NCI-H2029 treated with DMSO at 0.1 percent for 48 hours (cell line): Measurements from ENCODE around the gene UBTD1.
A peak's percentile ranks its signal among the peaks of the same experiment; 100 is the strongest.
"Not testable (repeated sequence)": the region's sequence is repeated elsewhere in the genome, so short reads cannot be mapped to it uniquely, and the experiment has no call there.

Experiments used
- DNase-seq: peaks from one replicate; lab custom pipeline; 2025; lab: John Stamatoyannopoulos, UW

UBTD1 gene

DNA sequence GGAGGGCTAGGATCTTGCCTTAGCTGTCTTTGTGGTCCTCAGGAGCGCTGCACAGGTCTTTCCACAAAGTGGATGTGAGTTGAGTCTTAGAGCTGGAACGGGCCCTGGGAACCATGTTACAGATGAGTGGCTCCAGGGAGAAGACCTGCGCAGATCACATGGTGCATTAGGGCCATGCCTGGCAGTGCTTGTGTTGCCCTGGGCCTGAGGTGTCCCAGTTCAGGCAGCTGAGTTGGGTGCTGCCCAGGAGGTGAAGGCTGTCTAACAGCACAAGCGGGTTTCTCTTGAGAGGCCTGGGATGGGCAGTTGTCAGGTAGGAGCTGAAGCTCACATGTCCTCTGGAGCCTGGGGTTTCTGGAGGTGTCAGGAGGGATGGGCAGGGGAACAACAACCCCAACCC, 40.1 kb downstream of the UBTD1 start:
- DNase-seq, result no peak

DNA sequence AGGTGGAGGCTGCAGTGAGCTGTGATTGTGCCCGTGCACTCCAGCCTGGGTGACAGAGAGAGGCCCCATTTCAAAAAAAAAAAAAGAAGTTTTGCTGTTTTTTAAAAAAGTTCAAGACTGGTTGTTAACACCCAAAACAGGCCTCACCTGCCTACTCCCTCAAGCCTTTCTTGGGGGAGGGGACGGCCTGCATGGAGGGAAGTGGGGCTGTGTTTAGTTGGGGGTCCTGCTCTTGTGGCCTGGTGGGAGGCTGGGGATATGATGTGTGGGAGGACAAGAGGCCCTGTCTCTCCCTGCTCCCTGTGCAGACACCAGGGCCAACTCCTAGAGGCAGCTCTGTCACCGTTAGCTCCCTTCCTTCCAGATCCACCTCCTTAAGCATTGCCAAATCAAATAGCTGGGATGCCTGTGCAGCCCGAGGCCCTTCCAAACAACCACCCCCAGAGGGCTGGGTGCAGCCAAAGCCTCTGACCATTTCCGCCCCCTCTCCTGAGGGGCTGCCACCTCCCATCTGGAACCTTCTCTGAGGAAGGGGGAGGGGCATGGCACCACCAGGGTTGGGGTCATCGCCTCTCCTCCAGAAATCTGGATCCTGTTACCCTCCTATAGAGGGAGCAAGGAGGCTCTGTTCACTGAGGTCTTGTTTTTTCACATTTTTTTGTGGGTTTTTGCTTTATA, 40.9 kb downstream of the UBTD1 start:
- DNase-seq, result no peak

DNA sequence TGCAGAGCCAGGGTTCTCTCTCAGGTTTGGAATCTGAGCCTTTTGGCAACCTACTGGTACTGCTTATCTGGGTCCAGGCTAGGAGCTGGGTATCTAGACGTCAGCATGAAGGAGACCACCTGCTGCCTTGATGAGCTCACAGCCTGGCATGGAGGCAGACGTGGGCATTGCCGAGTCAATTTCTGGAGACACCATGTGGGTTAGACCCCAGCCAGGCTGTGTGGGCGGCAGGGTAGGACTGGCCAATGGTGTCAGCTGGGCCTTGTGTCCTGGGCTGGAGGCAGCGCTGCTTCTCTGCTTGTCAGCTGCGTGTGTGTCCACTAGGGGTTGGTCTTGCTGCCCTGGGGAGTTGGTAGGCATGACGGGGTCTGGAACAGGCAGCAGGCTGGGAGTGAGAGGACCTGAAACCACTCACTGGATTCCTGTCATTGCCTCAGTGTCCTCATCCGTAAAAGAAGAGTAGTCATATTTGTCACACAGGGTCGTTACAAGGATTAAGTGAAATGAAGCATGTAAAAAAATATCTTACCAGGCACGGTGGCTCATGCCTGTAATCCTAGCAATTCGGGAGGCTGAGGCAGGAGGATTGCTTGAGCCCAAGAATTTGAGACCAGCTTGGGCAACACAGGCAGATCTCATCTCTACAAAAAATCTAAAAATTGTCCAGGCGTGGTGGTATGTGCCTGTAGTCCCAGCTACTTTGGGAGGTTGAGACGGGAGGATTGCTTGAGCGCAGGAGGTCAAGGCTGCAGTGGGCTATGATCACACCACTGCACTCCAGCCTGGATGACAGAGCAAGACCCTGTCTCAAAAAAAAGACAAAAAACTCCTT, 42.2 kb downstream of the UBTD1 start:
- DNase-seq, result no peak

DNA sequence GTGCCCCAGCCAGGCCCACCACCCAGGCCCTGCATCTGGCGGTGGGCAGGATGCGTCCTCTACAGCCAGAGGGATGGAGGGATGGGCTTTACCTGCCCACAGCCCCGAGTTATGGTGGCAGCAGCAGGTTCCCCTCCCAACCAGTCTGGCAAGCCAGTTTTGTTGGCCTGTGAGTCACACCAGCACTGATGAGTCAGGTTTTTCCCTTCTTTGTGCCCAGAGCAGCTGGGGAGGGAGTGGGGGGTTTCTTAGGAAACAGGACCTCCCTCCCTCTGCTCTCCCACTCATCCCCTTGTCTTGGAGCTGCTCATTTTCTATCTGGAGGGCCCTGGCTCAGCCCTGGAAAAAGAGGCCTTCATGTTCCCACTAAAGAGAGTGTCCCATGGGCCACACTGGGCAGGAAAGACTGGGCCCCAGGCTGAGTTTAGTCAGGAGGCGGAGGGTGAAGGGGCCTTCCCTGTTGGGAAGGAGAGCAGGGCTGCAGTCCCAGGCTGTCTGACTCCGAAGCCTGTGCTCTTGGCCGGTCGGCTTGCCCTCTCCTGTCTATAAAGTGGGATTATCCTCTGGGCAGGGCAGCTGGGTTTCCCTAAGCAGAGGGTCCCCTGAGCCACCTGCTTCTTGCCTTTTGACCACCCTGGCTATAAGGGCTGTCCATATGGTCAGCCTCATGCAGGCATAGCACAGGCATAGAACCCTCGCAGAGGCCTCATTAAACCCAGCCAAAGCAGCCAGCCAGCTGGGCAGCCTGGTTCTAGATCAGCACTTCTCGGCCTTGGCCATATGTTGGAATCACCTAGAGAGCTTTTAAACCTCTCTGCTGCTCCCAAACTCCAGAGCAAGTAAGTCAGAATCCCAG, 43.7 kb downstream of the UBTD1 start:
- no peak for DNase-seq

DNA sequence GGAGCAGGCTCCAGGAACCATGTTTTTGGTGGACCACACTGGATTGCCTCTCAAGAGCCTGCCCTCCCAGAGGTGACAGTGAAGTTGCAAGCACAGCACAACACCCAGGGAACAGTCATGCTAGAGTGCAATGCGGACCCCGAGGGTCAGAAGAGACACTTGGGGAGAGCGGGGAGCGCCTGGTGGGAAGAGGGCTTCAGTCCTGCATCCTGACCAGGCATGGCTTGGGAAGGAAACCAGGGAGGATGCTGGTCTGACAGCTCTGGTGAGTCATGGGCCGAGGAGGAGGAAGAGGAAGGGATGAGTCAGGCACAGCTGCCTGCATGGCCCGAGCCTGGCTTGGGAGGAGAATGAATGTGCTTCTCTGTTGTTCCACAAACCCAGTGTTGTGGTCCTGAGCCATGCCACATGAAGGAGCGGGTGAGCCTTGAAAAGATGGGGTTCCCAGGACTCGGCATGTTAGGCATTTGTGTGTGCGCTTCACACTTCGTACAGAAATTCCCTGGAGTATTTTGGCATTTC, 44.4 kb downstream of the UBTD1 start:
- no peak for DNase-seq

DNA sequence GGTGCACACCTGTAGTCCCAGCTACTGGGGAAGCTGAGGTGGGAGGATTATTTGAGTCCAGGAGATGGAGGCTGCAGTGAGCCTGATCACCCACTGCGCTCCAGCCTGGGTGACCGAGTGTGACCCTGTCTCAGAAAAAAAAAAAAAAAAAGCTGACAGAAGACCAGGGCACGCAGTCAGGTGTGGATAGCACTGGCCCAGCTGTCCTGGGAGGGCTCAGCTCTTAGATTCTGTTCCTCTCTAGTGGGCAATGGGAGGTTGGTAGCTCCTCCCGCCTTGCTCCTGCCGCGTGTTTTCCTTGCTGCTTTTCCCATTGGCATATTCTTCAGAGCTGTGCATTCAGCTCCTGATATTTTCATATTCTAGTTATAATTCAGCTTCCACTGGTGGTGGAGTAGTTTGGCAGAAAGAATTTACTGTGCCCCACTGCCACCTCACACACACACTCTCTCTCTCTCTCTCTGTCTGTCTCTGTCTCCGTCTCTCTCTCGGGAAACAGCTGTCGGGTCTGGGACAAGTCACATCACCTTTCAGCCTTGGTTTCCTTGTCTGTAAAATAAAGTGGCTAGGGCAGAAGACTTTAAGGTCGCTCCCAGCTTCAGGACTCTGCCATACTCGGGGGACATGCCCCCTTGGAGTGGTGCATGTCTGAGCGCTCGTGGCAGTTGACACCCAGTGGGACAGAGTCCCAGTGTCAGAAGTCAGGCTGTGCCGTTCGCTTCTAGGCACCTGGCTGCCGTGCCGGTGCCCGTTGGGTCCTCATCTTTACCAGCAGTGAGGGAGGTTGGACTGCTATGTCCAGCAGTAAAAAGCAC, 47.9 kb downstream of the UBTD1 start:
- no peak for DNase-seq

DNA sequence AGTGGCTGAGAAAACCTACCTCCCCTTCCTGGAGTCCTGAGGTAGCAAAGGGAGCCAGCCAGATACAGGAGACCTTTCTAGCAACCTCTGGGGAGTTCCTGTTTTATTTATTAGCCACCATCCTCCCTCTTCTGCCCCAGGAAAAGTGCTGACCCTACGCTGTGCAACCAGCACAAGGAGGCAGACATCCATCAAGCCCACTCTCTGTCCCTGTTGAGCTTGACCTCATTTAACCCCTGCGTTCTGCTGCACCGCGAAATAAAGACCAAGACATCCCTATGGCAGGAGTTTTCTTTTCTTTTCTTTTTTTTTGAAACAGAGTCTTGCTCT, 48.5 kb downstream of the UBTD1 start:
- DNase-seq, result no peak

DNA sequence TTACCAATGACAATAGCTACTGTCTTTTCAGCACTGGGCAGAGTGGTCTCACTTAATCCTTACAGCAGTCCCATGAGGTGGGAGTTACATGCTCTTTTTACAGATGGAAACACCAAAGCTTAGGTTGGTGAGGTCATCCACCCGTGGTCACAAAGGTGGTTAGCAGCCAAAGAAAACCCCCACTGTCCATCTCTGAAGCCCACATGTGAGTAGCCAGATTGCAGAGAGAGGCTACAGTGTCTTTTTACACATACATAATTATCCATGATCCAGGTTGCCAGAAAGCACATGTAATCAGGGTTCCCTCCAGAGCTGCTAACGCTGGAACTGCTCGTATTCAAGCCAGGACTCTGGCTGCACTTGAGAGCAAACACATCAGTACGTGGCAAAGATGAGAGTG, 49.2 kb downstream of the UBTD1 start:
- no peak for DNase-seq

DNA sequence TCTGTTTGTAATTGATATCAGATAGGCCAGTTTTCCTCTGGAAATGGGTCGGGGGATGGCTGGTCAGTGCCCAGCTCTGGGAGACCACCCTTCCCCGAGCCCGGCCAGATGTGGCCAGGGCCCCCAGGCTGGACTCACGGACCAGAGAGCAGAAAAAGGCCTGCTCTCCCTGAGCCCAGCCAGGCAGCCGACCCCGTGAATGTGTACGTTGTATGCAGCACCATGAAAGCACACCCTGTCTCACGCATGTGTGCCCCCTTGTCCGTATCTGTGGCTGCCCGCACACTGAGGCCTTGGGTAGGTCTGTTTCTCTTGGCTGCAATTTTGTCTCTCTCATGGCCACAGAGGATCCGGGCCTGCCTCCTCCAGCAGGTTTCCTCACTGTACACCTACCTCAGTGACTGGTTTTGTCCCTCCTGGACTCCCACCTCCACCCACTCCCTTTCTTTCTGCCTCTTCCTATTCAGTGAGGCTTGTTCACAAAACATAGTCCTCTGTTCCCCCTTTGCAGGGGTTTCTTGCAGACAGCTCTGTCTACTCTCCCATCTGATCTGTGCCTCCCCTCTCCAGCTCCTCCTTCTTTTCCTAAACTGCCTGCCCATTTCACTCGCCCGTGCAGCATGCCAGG, 50.2 kb downstream of the UBTD1 start:
- DNase-seq, result no peak

DNA sequence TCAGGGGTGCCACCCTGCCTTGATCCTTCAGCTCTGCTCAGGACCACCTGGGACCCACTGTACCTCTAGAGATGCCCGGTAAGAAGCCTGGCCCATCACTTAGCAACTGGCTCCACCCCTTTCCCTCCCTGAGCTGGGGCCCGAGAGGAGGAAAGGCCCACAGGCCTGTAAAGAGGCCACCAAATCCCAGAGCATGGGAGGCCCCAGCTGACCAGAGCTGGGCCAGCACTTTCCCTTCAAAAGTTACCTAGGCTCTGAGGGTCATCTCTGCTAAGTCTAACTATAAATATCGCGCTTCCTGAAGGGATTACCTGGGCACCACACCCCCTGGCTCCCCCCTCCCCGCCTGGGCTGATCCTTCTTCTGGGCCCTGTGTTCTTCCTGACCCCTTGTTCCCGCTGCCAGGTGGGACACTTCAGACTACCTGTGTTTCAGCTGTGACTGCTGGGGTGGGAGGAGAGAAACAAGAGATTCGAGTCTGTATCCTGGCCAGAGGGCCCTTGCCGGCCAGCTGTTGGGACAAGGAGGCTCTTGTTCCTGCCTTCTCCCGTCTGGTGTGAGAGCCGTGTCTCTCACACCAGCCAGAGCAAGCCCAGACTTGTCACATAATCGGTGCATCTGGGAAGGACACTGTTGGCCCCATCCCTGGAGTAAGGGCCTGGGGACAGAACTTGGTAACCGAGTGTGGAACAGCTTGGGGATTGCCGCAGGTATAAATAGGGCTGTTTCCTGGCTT, 51.0 kb downstream of the UBTD1 start:
- DNase-seq, result no peak

DNA sequence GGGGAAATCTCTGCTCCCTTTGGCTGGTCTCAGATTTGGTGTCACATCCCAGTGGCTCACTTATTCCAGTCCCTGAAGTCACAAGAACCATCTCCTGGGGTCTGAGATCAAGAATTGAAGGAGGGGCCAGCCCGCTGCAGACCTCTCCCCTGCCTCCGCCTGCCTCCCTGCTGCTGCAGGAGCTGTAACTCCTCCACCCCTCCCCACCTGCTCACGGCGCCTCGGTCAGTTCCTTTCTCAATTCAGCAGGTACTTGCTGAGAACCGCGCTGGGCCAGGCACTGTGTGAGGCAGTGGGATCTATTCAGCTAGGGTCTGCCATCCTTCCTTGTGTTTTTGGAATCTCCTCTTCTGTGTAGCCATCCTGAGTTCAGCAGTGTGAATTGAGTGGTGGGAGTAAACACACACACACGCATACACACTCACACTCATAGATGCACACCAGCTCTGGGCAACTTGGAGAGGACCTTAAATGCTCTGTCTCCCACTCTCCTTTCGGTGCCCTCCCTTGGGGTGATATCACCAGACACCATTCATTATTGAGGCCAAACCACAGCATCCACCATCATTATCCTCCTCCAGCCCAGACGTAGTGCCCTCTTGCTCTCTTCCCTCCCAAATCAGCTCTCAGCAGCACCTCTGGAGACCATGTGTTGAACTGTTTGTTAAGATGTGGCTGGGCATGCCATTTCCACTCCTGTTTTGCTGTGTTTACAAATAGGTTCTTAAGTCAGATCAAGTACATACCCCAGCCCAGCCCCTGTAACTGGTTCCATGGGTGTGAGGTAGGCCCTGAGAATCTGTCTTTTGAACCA, 51.8 kb downstream of the UBTD1 start:
- DNase-seq, result no peak

DNA sequence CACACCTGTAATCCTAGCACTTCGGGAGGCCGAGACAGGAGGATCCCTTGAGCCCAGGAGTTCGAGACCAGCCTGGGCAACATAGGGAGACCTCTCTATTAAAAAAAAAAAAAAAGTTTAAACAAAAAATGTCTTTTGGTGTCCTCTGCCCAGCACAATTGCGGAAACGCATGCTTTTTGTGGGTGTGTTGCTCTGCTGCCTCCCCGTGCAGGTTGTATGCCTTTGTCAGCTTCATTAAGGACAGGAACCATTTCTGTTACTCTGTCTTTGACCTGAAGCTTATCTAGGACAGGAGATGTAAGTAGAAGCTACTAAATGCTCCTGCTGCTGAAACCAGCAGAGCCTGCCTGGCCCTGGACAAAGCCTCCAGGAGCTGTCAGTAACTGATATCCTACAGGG, 52.5 kb downstream of the UBTD1 start:
- DNase-seq, result no peak

DNA sequence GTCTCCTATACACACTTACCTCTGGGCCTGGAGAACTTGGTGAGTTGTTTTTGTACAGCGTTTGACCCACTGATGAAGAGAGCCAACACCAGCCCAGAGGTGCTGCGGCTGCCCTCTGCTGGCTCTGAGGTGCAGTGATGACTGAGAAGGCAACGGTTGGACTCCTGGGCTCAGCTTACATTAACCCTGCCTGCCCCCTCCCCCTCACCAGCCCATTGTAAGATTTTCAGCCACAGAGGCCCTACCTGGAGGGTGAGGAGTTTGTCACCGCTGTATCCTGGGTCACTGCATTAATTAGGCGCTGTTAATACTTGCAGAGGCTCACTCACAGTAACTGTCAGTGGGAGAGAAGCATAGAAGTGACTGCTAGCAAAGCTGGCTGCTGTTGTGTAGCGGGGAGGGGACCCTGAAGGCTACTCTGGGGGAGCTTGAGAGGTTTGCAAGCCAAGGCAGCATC, 54.9 kb downstream of the UBTD1 start:
- peak; percentile 8 for DNase-seq

DNA sequence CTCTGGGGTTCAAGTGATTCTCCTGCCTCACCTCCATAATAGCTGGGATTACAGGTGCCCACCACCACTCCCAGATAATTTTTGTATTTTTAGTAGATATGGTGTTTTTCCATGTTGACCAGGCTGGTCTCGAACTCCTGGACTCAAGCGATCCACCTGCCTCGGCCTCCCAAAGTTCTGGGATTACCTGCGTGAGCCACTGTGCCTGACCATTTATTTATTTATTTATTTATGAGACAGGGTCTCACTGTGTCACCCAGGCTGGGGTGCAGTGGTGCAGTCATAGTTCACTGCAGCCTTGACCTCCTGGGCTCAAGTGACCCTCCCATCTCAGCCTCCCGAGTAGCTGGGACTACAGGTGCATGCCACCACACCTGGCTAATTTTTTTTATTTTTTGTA, 55.6 kb downstream of the UBTD1 start:
- DNase-seq, result not testable (repeated sequence)

DNA sequence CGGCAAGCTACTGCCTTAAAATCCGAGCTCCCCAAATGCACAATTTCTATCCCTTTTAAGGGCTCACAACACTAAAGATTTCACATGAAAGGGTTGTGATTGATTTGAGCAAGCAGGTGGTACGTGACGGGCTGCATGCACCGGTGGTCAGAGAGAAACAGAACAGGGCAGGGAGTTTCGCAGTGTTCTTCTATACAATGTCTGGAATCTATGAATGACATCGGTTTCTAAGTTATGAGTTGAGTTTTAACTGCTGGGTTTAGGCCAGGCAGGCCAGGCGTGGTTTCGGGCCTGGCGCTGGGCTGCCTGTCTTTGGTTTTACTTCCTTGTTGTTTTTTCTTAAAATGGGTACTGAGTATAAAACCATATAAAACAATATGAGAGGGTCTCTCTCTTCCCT, 56.8 kb downstream of the UBTD1 start:
- not testable (repeated sequence) for DNase-seq

DNA sequence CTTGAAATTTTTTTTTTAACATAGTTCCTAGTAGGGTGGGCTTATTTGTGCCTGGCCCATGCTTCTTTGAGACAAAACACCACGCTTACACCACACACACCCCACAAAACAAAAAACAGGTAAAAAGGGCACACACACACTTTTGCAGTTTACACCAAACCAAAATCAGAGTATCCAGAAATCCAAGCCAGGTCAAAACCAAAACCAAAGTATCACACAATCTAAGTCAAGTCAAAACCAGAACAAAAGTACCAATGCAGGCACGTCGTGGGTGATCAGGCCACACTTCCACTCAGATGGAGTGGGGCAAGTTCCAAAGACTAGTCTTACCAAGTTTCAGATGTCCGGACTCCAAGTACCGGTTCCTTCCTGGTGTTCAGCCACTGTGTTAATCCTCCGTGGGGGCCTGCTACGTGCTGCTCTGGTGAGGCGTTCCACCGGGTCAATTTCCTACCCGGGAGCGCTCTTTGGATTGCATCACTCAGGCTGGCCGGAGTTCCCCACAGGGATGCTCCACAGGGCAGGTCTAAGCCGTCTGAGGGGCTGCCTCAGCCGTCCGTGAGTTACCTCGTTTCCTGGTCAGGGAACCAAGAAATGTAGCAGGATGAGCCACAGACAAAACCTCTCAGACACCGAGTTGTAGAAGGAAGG, 62.1 kb downstream of the UBTD1 start:
- not testable (repeated sequence) for DNase-seq

DNA sequence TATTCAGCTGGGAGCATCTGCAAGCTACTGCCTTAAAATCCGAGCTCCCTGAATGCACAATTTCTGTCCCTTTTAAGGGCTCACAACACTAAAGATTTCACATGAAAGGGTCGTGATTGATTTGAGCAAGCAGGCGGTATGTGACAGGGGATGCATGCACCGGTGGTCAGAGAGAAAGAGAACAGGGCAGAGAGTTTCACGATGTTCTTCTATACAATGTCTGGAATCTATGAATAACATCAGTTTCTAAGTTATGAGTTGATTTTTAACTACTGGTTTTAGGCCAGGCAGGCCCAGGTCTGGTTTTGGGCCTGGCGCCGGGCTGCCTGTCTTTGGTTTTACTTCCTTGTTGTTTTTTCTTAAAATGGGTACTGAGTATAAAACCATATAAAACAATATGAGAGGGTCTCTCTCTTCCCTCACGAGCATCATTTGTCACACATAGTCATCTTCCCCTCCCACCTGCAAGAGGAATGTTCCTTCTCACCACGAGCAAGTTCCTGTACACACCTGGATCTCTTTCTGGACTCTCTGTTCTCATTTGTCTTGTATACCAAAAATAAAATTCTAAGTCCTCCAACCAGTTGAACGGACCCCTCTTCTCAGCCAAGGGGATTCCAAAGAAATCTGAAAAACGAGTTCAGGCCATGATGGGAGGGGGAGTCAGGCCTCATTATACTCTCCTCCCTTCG, 62.8 kb downstream of the UBTD1 start:
- not testable (repeated sequence) for DNase-seq

DNA sequence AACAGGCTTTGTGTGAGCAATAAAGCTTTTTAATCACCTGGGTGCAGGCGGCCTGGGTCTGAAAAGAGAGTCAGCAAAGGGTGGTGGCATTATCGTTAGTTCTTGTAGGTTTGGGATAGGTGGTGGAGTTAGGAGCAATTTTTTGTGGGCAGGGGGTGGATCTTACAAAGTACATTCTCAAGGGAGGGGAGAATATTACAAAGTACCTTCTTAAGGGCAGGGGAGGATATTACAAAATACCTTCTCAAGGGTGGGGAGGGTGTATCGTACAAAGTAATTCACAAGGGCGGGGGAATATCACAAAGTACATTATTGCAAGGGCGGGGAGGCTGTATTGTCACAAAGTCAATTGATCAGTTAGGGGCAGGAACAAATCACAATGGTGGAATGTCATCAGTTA, 63.6 kb downstream of the UBTD1 start:
- DNase-seq, result not testable (repeated sequence)
